ENCODE data around the gene IFNA16.
A peak's percentile ranks its signal among the peaks of the same experiment; 100 is the strongest.
"Not testable (repeated sequence)": the region's sequence is repeated elsewhere in the genome, so short reads cannot be mapped to it uniquely, and the experiment has no call there.

Gene IFNA16

GRCh38 chr9:21217211-21217610 lies at the start of gene IFNA16:
TSS of gene IFNA16 (minus strand) at chr9:21217311. CDS start at chr9:21217305, 6 bp downstream.
- CTCF ChIA-PET; H3K4me3 ChIP-seq (ENCODE audit: low read depth, low read length); POLR2A ChIA-PET; DNase-seq (ENCODE audit: low read depth, low spot score): not testable (repeated sequence)

- TF ChIP-seq CTCF (IDR thresholded peaks at IDR 0.05; ENCODE audit: insufficient read depth, low read length, missing control alignments) = no peak
- no peak overlapping the region for H3K4me3 ChIP-seq (ENCODE audit: low read depth, low read length)
- POLR2A ChIA-PET = no interaction called here
- DNase-seq (ENCODE audit: low read depth, low spot score) = no peak
- CTCF ChIA-PET = interaction anchor here (1.2 kb wide), 1 partner anchor 525 kb away, joined by 3 read pairs; no protein-coding TSS in a partner anchor
Observed at GRCh38 chr9:21265421-21266189, 48.5 kb upstream of the IFNA16 start.

GRCh38 chr9:21255538-21256212 lies 38.6 kb upstream of the IFNA16 start:
- DNase-seq (ENCODE audit: low read depth, low spot score) = no peak
- TF ChIP-seq CTCF (IDR thresholded peaks at IDR 0.05; ENCODE audit: insufficient read depth, low read length, missing control alignments) = no peak
- ChIA-PET CTCF (no interaction called here), POLR2A (no interaction called here)
- H3K4me3 ChIP-seq (ENCODE audit: low read depth, low read length) = no peak overlapping the region

GRCh38 chr9:21252721-21253547 lies 35.8 kb upstream of the IFNA16 start:
- POLR2A ChIA-PET = no interaction called here
- no peak overlapping the region for H3K4me3 ChIP-seq (ENCODE audit: low read depth, low read length)
- CTCF ChIA-PET = interaction anchor here (0.6 to 3.2 kb wide), 13 partner anchors 11 to 1200 kb away, joined by 3 to 21 read pairs (median 4); no protein-coding TSS in a partner anchor
- peak; percentile 30 for TF ChIP-seq CTCF (IDR thresholded peaks at IDR 0.05; ENCODE audit: insufficient read depth, low read length, missing control alignments)
- no peak for DNase-seq (ENCODE audit: low read depth, low spot score)

- ChIA-PET POLR2A (no interaction called here), CTCF (interaction anchor here (0.6 to 3.2 kb wide), 4 partner anchors 16 to 539 kb away, joined by 3 to 21 read pairs (median 7); no protein-coding TSS in a partner anchor)
- no peak overlapping the region for H3K4me3 ChIP-seq (ENCODE audit: low read depth, low read length)
- TF ChIP-seq CTCF (IDR thresholded peaks at IDR 0.05; ENCODE audit: insufficient read depth, low read length, missing control alignments) = no peak
- no peak for DNase-seq (ENCODE audit: low read depth, low spot score)
Observed at GRCh38 chr9:21251638-21252037, 34.5 kb upstream of the IFNA16 start.

GRCh38 chr9:21251190-21251589 lies 34.1 kb upstream of the IFNA16 start:
- CTCF ChIA-PET = interaction anchor here (0.6 to 3.2 kb wide), 2 partner anchors 15 to 68 kb away, joined by 3 to 21 read pairs; no protein-coding TSS in a partner anchor
- no peak for DNase-seq (ENCODE audit: low read depth, low spot score)
- POLR2A ChIA-PET = no interaction called here
- TF ChIP-seq CTCF (IDR thresholded peaks at IDR 0.05; ENCODE audit: insufficient read depth, low read length, missing control alignments) = no peak
- H3K4me3 ChIP-seq (ENCODE audit: low read depth, low read length) = no peak overlapping the region

Measured in AG04449 (cell line).